SIG-M5 treated with dmso at 0.1 percent for 504 hours (cell line): ENCODE data around the gene C4orf17.

Source experiments
- DNase-seq: peaks from one replicate; lab custom pipeline; 2025; ENCODE audit not compliant: unreplicated experiment; lab: John Stamatoyannopoulos, UW

The C4orf17 gene

GRCh38 chr4:99536848-99537247, 26.0 kb downstream of the C4orf17 start:
- DNase-seq = no peak

- no peak for DNase-seq
Measured at GRCh38 chr4:99537674-99538073, 26.9 kb downstream of the C4orf17 start.

DNA sequence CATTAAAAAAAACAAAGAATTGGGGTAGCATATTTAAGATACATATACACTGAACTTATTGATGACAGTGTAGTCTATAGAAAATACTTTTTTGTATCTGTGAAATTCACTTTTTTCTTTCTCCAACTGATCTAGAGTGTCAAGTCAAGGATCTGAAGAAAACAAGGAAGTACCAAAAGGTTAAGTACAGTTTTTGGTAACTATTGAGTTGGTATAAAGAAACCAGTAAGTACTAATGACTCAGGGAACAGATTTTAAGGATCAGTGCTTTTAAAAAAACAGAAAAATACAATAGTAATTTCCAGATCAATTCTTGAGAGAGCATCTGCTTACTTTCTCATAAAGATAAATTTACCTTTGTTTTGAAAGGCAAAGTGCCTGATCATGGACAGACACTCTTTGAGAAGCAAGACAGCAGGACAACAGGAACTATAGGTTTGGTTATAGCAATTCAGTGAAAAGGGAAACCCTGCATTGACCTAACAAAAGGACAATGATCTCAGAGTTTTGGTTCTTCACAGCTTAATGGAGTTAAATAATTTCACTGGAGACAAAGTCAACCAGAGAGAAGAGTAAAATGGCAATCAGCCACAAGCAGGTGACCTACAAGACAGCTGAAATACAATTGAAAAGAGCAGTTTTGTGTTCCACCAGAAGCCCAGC, 29.6 kb downstream of the C4orf17 start:
- DNase-seq = no peak

DNA sequence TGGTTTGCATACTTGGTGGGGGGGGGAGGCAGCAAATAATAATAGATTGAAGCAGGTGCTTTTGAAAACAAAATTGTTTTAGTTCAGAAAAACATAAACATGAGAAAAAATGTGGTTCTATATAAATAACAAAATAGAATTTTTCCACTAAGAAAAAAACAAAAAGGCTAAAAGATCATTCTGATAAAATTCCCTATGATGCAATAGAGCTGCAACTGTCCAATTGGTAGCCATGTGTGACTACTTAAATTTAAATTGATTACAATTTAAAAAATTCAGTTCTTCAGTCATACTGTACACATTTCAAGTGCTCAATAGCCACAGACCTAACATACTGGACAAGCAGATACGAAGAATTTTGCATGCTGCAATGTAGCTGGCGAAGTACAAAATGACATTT, 42.1 kb downstream of the C4orf17 start:
- no peak for DNase-seq

DNA sequence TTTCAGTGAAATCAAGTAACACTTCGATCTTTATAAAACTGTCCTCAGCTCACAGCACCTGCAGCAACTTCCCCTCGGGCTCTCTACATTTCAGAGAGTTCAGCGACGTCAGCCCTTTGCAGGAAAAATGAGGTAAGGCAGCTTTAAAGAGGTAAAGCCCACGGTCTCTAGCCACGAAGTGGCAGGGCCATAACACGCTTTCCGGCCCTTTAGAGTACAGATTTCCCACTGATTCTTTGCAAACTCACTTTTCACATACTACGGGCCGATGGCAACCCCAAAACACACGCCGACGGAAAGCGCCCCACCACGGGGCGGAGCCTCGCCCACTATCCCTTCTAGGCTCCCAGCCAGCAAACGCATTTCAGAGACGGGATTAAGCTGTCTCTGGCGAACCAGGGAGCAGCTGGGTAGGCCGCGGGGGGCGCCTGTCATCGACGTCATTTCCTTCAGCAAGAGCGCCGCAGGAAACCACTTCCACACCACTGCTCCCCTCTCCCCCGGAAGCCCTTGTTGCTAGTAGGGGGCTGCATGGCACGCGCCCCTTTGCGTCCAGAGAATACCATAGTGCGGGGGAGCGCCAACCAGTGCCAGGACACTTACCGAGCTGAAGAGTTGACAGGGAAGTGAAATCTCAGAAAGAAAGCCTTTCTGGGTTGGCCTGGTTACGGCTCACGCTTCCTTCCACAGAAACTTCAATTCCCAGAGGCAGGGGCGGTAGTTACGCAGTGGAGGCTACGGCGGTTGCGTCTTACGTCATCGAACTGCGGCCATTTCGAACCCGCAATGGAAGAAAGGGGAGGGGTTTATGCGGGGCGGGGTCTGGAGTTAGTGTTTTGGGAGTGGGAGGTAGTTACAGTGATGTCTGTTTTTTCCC, 52.7 kb downstream of the C4orf17 start, which contains the start of gene TRMT10A:
TRMT10A (minus strand) TSS at position 730 of the 877 bp plus-strand sequence. CDS start 4,701 bp downstream, outside the sequence.
- DNase-seq = peak; percentile 96

DNA sequence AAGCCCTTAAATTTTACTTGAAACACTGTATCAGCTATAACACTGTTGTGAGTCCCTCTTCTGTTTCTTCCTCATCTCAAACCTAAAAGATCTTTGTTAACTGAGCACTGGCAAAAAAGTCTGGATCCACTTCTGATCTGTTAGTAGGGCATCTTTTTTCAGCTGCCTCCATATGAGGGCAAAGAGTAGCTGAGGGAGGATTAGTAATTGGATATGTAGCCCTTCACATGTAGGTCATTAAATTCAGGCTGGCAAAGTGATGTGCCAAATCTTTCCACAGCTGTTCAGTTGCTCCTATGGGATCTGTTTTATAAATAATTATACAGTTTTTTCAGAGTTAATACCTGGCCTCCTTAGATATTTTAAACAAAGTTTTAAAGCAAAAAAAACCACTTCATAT, 54.1 kb downstream of the C4orf17 start:
- DNase-seq = no peak

GRCh38 chr4:99571883-99572282, 61.1 kb downstream of the C4orf17 start:
- no peak for DNase-seq

DNA sequence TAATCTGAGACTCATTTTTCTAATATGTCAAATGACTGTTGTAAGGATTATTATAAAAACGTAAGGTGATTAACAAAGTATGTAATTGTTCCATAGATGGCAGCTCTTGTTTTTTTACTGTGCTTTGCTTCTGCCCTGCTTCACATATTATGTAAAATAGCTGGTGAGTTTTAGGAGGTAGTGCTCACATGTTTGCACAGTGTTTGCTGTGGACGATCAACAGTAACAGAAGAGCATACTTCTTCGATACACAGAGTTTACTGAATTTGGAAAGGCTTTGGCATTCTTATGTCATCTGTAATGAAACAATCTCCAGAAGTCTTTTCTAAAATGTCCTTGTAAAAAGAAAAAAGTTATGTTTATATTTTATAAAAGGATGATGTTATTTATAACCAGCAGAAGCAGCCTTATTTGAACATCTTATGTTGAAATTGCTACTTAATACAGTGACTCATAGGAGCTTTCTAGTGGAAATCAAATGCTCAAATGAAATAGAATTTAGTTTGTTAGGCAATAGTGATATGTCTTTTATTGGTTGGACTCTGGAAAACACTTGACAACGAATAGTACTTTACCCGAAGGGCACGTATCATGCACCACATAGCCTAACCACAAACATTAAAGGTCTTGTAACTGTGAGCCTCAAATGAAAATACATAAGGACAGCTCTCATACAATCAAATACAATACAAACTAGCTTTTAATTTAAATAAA, 61.9 kb downstream of the C4orf17 start:
- DNase-seq = no peak

DNA sequence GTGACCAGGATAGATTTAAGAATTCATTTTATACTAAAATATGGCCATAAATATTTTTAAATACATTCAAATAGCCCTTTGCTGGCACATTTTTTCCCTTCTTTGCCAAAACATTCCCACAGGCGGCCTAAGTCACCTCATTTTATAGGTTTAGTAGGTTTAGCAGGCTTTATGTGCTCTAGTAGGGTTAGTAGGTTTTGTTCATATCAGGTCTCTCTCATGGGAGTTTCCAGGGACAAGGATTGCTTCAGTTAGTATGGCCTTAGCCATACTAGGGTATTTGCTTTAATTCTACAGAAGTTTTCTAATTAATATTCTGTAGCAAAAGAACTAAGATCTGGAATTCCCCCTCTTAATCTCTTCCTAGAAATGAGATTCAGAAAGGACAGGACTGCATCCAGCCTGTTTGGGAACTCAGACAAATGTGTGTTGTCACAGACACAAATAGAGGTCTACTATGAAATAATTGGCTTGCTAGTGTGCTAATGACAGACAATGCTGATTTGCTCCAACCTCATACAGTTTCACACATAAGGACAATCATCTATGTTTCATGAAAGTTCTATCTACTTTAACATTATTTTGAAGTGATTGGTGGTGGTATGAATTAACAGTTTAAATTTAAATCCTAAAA, 63.0 kb downstream of the C4orf17 start:
- no peak for DNase-seq

GRCh38 chr4:99574530-99575324, 63.9 kb downstream of the C4orf17 start, which contains the start of gene MTTP:
Gene MTTP, plus strand, starts transcription at chr4:99574824. Its CDS starts 86 bp downstream, at chr4:99574910.
- DNase-seq = no peak

DNA sequence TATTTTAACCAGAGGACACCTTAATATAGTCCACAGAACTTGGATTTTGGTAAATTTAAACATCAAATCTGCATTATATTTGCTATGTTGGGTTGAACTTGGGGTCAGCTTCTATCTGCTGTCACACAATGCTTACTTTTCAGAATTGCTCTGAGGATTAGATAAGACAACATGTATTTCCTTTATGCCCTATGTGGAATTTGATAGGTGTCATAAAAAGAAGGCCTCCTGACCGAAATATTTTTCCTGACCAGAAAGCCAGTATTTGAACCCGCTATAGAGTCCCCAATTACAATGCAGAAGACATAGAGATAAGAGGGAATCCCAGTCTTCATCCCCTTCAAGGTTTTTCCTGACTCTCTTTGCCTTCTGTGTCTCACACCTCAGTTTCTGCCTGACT, 67.9 kb downstream of the C4orf17 start:
- DNase-seq = no peak

- DNase-seq = no peak
Measured at GRCh38 chr4:99585516-99585915, 74.7 kb downstream of the C4orf17 start.

GRCh38 chr4:99586322-99586721, 75.5 kb downstream of the C4orf17 start:
- DNase-seq = peak; percentile 3

DNA sequence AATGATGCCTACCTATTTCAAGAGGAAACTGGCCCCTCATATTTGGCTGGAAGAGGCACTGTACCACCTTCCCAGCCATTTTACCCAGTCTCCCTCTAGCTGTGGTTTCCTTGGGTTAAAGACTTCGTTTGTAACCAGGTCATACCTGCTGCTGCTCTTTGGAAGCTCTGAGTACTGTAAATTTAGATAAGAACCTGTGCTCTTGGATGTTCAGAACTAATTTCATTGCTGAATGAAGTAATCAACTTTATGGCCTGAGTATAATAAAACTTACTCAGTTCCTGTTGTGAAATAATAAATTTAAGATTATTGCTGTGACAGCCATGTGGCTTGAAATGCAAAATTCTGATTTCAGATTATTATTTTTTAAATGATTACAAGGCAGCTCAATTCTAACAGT, 76.0 kb downstream of the C4orf17 start:
- no peak for DNase-seq

DNA sequence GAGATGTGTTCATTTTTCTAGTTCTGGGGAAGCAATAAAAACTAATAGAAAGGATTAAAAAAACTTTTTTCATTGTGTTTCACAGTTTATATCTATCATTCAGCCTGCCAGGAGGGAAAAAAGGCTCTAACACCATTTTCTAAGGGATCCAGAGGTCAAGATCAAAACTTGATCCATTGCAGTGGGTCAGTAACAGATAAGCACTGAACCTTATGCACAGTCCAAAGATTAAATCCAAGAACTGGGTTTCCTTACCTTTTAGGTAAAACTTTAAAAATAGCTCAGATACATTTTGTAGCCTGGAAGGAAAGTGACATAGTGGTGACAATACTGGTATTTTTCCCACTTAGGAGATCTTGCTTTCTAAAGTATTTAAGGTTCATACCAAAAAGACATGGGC, 76.5 kb downstream of the C4orf17 start:
- DNase-seq = no peak

GRCh38 chr4:99587803-99588202, 77.0 kb downstream of the C4orf17 start:
- DNase-seq = peak; percentile 17

DNA sequence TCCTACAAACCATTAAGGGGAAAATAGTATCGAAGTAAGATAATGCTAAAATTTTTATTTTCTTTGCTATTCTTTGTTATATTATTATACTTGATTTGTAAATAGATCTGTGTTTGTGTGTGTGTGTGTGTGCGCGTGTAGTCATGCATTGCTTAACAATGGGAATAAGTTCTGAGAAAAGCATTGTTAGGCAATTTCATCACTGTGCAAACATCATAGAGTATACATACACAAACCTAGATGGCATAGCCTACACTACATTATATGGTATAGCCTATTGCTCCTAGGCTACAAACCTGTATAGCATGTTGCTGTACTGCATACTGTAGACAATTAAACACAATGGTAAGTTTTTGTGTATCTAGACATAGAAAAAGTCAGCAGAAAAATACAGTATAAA, 80.9 kb downstream of the C4orf17 start:
- DNase-seq = no peak
